DND-41 (cell line): Measurements from ENCODE around the gene GTF3C4.

ENCODE experiments used
- EZH2 ChIP-seq: IDR thresholded peaks from 3 replicates; pipeline ENCODE4 v1.6.1; 2012; ENCODE audit warnings: borderline replicate concordance, low read depth, mild to moderate bottlenecking, moderate library complexity, low read length, inconsistent platforms; ENCODE audit not compliant: severe bottlenecking
- TF ChIP-seq, protein P1 (sequence below): IDR thresholded peaks from 2 replicates; pipeline ENCODE4 v1.5.1; 2012; ENCODE audit warnings: borderline replicate concordance, low read length, moderate library complexity, mild to moderate bottlenecking; ENCODE audit not compliant: poor library complexity, severe bottlenecking; ENCODE audit errors: extremely low read depth

DNA sequence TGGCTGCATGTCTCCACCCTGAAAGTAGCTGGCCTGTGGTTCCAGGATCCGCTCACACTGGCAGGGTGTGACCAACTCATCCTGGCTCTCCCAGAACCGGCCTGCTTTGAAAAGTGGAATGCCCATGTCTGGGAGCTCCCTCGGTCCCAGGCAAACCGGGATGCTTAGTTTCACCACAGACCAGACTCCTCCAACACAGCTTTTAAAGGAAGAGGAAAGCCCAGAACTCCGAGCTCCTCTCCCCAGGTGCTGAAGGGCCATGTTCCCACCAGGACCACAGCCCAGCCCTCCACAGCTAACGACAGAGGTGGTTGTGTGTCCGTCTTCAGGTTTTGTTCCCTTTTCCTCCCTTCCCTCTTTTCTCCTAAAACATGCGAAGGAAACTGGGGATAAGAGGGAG, 38.0 kb downstream of the GTF3C4 start:
- TF ChIP-seq EZH2 = no peak
- TF ChIP-seq, protein P1, sequence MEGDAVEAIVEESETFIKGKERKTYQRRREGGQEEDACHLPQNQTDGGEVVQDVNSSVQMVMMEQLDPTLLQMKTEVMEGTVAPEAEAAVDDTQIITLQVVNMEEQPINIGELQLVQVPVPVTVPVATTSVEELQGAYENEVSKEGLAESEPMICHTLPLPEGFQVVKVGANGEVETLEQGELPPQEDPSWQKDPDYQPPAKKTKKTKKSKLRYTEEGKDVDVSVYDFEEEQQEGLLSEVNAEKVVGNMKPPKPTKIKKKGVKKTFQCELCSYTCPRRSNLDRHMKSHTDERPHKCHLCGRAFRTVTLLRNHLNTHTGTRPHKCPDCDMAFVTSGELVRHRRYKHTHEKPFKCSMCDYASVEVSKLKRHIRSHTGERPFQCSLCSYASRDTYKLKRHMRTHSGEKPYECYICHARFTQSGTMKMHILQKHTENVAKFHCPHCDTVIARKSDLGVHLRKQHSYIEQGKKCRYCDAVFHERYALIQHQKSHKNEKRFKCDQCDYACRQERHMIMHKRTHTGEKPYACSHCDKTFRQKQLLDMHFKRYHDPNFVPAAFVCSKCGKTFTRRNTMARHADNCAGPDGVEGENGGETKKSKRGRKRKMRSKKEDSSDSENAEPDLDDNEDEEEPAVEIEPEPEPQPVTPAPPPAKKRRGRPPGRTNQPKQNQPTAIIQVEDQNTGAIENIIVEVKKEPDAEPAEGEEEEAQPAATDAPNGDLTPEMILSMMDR = no peak
